Osteoblast (primary cell): ENCODE data around the gene PPM1L. TPM values are rescaled to one million over a fixed set of nuclear protein-coding genes. Genes with fewer than 3 reads are reported as not detected.

Source experiments
- DNase-seq: peaks from one replicate; pipeline ENCODE4 v3.0.0; 2011; ENCODE audit warnings: low spot score, mixed read lengths; ENCODE audit not compliant: insufficient read length; ENCODE audit errors: missing footprints
- H2AFZ ChIP-seq: 2 replicates; pipeline ENCODE4 v1.6.0; 2011; ENCODE audit warnings: mild to moderate bottlenecking, low read length
- H3K27ac ChIP-seq: 2 replicates; pipeline ENCODE4 v1.5.1; 2011; ENCODE audit warnings: mild to moderate bottlenecking, low read depth, low read length, moderate library complexity
- H3K27me3 ChIP-seq: 2 replicates; pipeline ENCODE4 v1.6.0; 2012; ENCODE audit warnings: mild to moderate bottlenecking, control low read depth, inconsistent platforms, low read length, moderate library complexity; ENCODE audit not compliant: insufficient read depth
- H3K36me3 ChIP-seq: 2 replicates; pipeline ENCODE4 v1.5.1; 2011; ENCODE audit warnings: mild to moderate bottlenecking, low read length, control low read depth, moderate library complexity; ENCODE audit not compliant: insufficient read depth
- H3K4me1 ChIP-seq: 2 replicates; pipeline ENCODE4 v1.5.1; 2011; ENCODE audit warnings: mild to moderate bottlenecking, low read length, control low read depth, moderate library complexity; ENCODE audit not compliant: insufficient read depth
- H3K4me2 ChIP-seq: 2 replicates; pipeline ENCODE4 v1.6.0; 2011; ENCODE audit warnings: mild to moderate bottlenecking, low read length; ENCODE audit not compliant: insufficient read depth
- H3K4me3 ChIP-seq: fragments of 200-600 bp; sonication (generic); 3 replicates; pipeline ENCODE4 v1.5.1; 2012; ENCODE audit warnings: mild to moderate bottlenecking, low read length, inconsistent platforms; ENCODE audit not compliant: insufficient read depth
- H3K79me2 ChIP-seq: 2 replicates; pipeline ENCODE4 v1.6.0; 2012; ENCODE audit warnings: mild to moderate bottlenecking, low read length, control low read depth, inconsistent platforms; ENCODE audit not compliant: insufficient read depth
- H3K9me3 ChIP-seq: 2 replicates; pipeline ENCODE4 v1.5.1; 2011; ENCODE audit warnings: low read depth, low read length, control low read depth
- H4K20me1 ChIP-seq: 2 replicates; pipeline ENCODE4 v1.6.0; 2012; ENCODE audit warnings: mild to moderate bottlenecking, low read length, control low read depth; ENCODE audit not compliant: insufficient read depth
- CTCF ChIP-seq: IDR thresholded peaks from 2 replicates; pipeline ENCODE4 v1.5.1; 2011; ENCODE audit warnings: mild to moderate bottlenecking, low read depth, low read length, moderate library complexity; ENCODE audit errors: extremely low read depth
- total RNA-seq: library from RNA; depleted of rRNA; stranded (reverse); fragments of >200 nt; gene quantifications from 2 replicates; pipeline ENCODE4 v1.2.3, GENCODE V29; 2012

Gene PPM1L
- total RNA-seq, 1 donor: 4.3 TPM

GRCh38 chr3:160808838-160809237, 52.8 kb downstream of the PPM1L start:
- DNase-seq: no peak
- peaks cover 8% of the 10 kb centered on the region for H3K4me1 ChIP-seq
- H2AFZ ChIP-seq: no peak overlapping the region
- no peaks in the 10 kb centered on the region for H3K27me3 ChIP-seq
- no peak overlapping the region for H3K27ac ChIP-seq
- no peak for TF ChIP-seq CTCF
- no peaks in the 10 kb centered on the region for H3K36me3 ChIP-seq
- no peaks in the 10 kb centered on the region for H3K79me2 ChIP-seq
- no peaks in the 10 kb centered on the region for H4K20me1 ChIP-seq
- H3K9me3 ChIP-seq: no peaks in the 10 kb centered on the region
- H3K4me3 ChIP-seq: no peak overlapping the region
- H3K4me2 ChIP-seq: no peak overlapping the region

- DNase-seq: no peak
- H3K4me2 ChIP-seq: no peak overlapping the region
- H3K27me3 ChIP-seq: no peaks in the 10 kb centered on the region
- H3K27ac ChIP-seq: no peak overlapping the region
- no peaks in the 10 kb centered on the region for H4K20me1 ChIP-seq
- peaks cover 8% of the 10 kb centered on the region for H3K4me1 ChIP-seq
- no peaks in the 10 kb centered on the region for H3K79me2 ChIP-seq
- H3K36me3 ChIP-seq: no peaks in the 10 kb centered on the region
- TF ChIP-seq CTCF: no peak
- no peak overlapping the region for H3K4me3 ChIP-seq
- H2AFZ ChIP-seq: no peak overlapping the region
- no peaks in the 10 kb centered on the region for H3K9me3 ChIP-seq
These were observed 53.4 kb downstream of the PPM1L start for GRCh38 chr3:160809453-160809852.

- Histone ChIP-seq H3K4me3 (no peak overlapping the region), H3K36me3 (no peaks in the 10 kb centered on the region), H3K79me2 (no peaks in the 10 kb centered on the region), H2AFZ (no peak overlapping the region), H3K9me3 (no peaks in the 10 kb centered on the region), H3K27ac (no peak overlapping the region), H4K20me1 (no peaks in the 10 kb centered on the region), H3K4me1 (peaks cover 8% of the 10 kb centered on the region), H3K4me2 (no peak overlapping the region), H3K27me3 (no peaks in the 10 kb centered on the region)
- no peak for DNase-seq
- TF ChIP-seq CTCF: no peak
These were observed 54.6 kb downstream of the PPM1L start for GRCh38 chr3:160810362-160811236.

GRCh38 chr3:160811237-160811548, 55.2 kb downstream of the PPM1L start:
- DNase-seq: no peak
- Histone ChIP-seq H3K36me3 (no peaks in the 10 kb centered on the region), H3K79me2 (no peaks in the 10 kb centered on the region), H3K27me3 (no peaks in the 10 kb centered on the region), H3K9me3 (no peaks in the 10 kb centered on the region), H3K4me3 (no peak overlapping the region), H3K27ac (no peak overlapping the region), H4K20me1 (no peaks in the 10 kb centered on the region), H3K4me2 (no peak overlapping the region), H2AFZ (no peak overlapping the region), H3K4me1 (peaks cover 8% of the 10 kb centered on the region)
- no peak for TF ChIP-seq CTCF
